ENCODE results near the gene AGPAT2.

Gene AGPAT2

GRCh38 chr9:136709454-136710109, 22.3 kb upstream of the AGPAT2 start:
- H3K4me1 ChIP-seq (ENCODE audit: control insufficient read depth, low read length), result peaks cover 23% of the 10 kb centered on the region
- no peaks in the 10 kb centered on the region for H4K20me1 ChIP-seq (ENCODE audit: control insufficient read depth, insufficient read depth, low read depth, low read length)
- no peak overlapping the region for H3K4me2 ChIP-seq (ENCODE audit: low read length)
- TF ChIP-seq EZH2phosphoT487 (IDR thresholded peaks at IDR 0.05; ENCODE audit: borderline replicate concordance, low read length) (no peak), CTCF (IDR thresholded peaks at IDR 0.05; ENCODE audit: low read depth, low read length, poor library complexity, severe bottlenecking) (no peak)
- no peak overlapping the region for H3K27ac ChIP-seq (ENCODE audit: low read depth, low read length)
- H3K4me3 ChIP-seq (ENCODE audit: low read length), result no peak overlapping the region
- 0 out of 2 replicates have a peak, but pooled peaks cover 3% of the 10 kb centered on the region for H3F3A ChIP-seq (ENCODE audit: control insufficient read depth, insufficient read depth)
- no peaks in the 10 kb centered on the region for H3K79me2 ChIP-seq (ENCODE audit: control insufficient read depth, low read length)
- no peaks in the 10 kb centered on the region for H3K9me2 ChIP-seq (replicated peaks; ENCODE audit: control insufficient read depth, low read length)
- peaks cover 39% of the 10 kb centered on the region for H3K27me3 ChIP-seq (ENCODE audit: control insufficient read depth, low read length)
- no peaks in the 10 kb centered on the region for H3K36me3 ChIP-seq (ENCODE audit: control insufficient read depth, low read length)
- H3K9me3 ChIP-seq (ENCODE audit: control insufficient read depth, insufficient read depth, low read length), result no peaks in the 10 kb centered on the region

GRCh38 chr9:136707849-136708517, 20.7 kb upstream of the AGPAT2 start:
- Histone ChIP-seq H3K27me3 (ENCODE audit: control insufficient read depth, low read length) (peaks cover 32% of the 10 kb centered on the region), H3K4me2 (ENCODE audit: low read length) (no peak overlapping the region), H3K9me2 (replicated peaks; ENCODE audit: control insufficient read depth, low read length) (no peaks in the 10 kb centered on the region), H4K20me1 (ENCODE audit: control insufficient read depth, insufficient read depth, low read depth, low read length) (no peaks in the 10 kb centered on the region), H3K27ac (ENCODE audit: low read depth, low read length) (no peak overlapping the region), H3F3A (ENCODE audit: control insufficient read depth, insufficient read depth) (0 out of 2 replicates have a peak, but pooled peaks cover 3% of the 10 kb centered on the region), H3K4me3 (ENCODE audit: low read length) (no peak overlapping the region), H3K4me1 (ENCODE audit: control insufficient read depth, low read length) (peaks cover 19% of the 10 kb centered on the region), H3K79me2 (ENCODE audit: control insufficient read depth, low read length) (no peaks in the 10 kb centered on the region), H3K9me3 (ENCODE audit: control insufficient read depth, insufficient read depth, low read length) (no peaks in the 10 kb centered on the region), H3K36me3 (ENCODE audit: control insufficient read depth, low read length) (no peaks in the 10 kb centered on the region)
- TF ChIP-seq EZH2phosphoT487 (IDR thresholded peaks at IDR 0.05; ENCODE audit: borderline replicate concordance, low read length) (no peak), CTCF (IDR thresholded peaks at IDR 0.05; ENCODE audit: low read depth, low read length, poor library complexity, severe bottlenecking) (no peak)

GRCh38 chr9:136707011-136707410, 19.8 kb upstream of the AGPAT2 start:
- Histone ChIP-seq H3K4me2 (ENCODE audit: low read length) (no peak overlapping the region), H3K9me3 (ENCODE audit: control insufficient read depth, insufficient read depth, low read length) (no peaks in the 10 kb centered on the region), H3K79me2 (ENCODE audit: control insufficient read depth, low read length) (no peaks in the 10 kb centered on the region), H3K9me2 (replicated peaks; ENCODE audit: control insufficient read depth, low read length) (no peaks in the 10 kb centered on the region), H3K4me3 (ENCODE audit: low read length) (no peak overlapping the region), H3K27me3 (ENCODE audit: control insufficient read depth, low read length) (peaks cover 27% of the 10 kb centered on the region), H4K20me1 (ENCODE audit: control insufficient read depth, insufficient read depth, low read depth, low read length) (no peaks in the 10 kb centered on the region), H3F3A (ENCODE audit: control insufficient read depth, insufficient read depth) (0 out of 2 replicates have a peak, but pooled peaks cover 3% of the 10 kb centered on the region), H3K4me1 (ENCODE audit: control insufficient read depth, low read length) (peaks cover 26% of the 10 kb centered on the region), H3K36me3 (ENCODE audit: control insufficient read depth, low read length) (no peaks in the 10 kb centered on the region), H3K27ac (ENCODE audit: low read depth, low read length) (no peak overlapping the region)
- TF ChIP-seq EZH2phosphoT487 (IDR thresholded peaks at IDR 0.05; ENCODE audit: borderline replicate concordance, low read length), result no peak
- TF ChIP-seq CTCF (IDR thresholded peaks at IDR 0.05; ENCODE audit: low read depth, low read length, poor library complexity, severe bottlenecking), result no peak
